Measurements from ENCODE around the gene LMO2. TPM values are rescaled to one million over a fixed set of nuclear protein-coding genes. Genes with fewer than 3 reads are reported as not detected.
"Not testable (repeated sequence)": the region's sequence is repeated elsewhere in the genome, so short reads cannot be mapped to it uniquely, and the experiment has no call there.

Gene LMO2
- total and polyA plus RNA-seq, 4 donors, result 1.5 to 81.9 (median 6.0) TPM

GRCh38 chr11:33842236-33842915 lies 49.5 kb downstream of the LMO2 start:
- DNase-seq (ENCODE audit: low spot score), result no peak
- Histone ChIP-seq H3K36me3 (ENCODE audit: control insufficient read depth in 4 of 4, insufficient read depth in 3 of 4, low read depth in 1 of 4, low read length in 3 of 4) (no peaks in the 10 kb centered on the region), H3K27ac (ENCODE audit: low read depth in 1 of 2, low read length in 2 of 2) (no peak overlapping the region), H3K4me3 (ENCODE audit: low read depth in 1 of 3, low read length in 3 of 3) (no peak overlapping the region), H3K27me3 (ENCODE audit: control insufficient read depth in 4 of 4, insufficient read depth in 4 of 4, low read length in 3 of 4) (peaks cover 0 to 4% (median 0%) of the 10 kb centered on the region in 4 donors), H3K4me1 (ENCODE audit: control insufficient read depth in 4 of 4, insufficient read depth in 4 of 4, low read length in 3 of 4) (no peaks in the 10 kb centered on the region), H3K9me3 (ENCODE audit: control insufficient read depth in 4 of 4, low read length in 3 of 4) (no peaks in the 10 kb centered on the region), H3K9ac (ENCODE audit: low read depth in 1 of 2, low read length in 2 of 2) (no peak overlapping the region)
- no peak for TF ChIP-seq ATF3 (IDR thresholded peaks at IDR 0.05)
- no peak for TF ChIP-seq FOXA2 (IDR thresholded peaks at IDR 0.05)
- TF ChIP-seq CTCF (IDR thresholded peaks at IDR 0.05; ENCODE audit: low read depth, low read length, missing input control), result no peak
- TF ChIP-seq NR2F2 (IDR thresholded peaks at IDR 0.05), result no peak
- TF ChIP-seq GABPA (IDR thresholded peaks at IDR 0.05 in 1 of 2, conservative IDR thresholded peaks at IDR 0.05 in 1 of 2), result no peak
- no peak for TF ChIP-seq TAF1 (conservative IDR thresholded peaks at IDR 0.05)
- no peak for TF ChIP-seq RXRA (IDR thresholded peaks at IDR 0.05)
- no peak for TF ChIP-seq YY1 (IDR thresholded peaks at IDR 0.05)
- no peak for TF ChIP-seq FOXA1 (IDR thresholded peaks at IDR 0.05)
- no peak for TF ChIP-seq RAD21 (IDR thresholded peaks at IDR 0.05)
- TF ChIP-seq JUND (IDR thresholded peaks at IDR 0.05), result no peak
- TF ChIP-seq EGR1 (IDR thresholded peaks at IDR 0.05; ENCODE audit: low read depth in 2 of 2), result no peak
- TF ChIP-seq REST (IDR thresholded peaks at IDR 0.05), result no peak
- TF ChIP-seq HNF4G (IDR thresholded peaks at IDR 0.05), result no peak
- TF ChIP-seq SP1 (IDR thresholded peaks at IDR 0.05), result no peak
- TF ChIP-seq MAX (IDR thresholded peaks at IDR 0.05), result no peak
- WGBS, result 80% methylated on average over 13 of the region's 13 CpGs

- not testable (repeated sequence) for H3K27ac ChIP-seq (ENCODE audit: low read depth in 1 of 2, low read length in 2 of 2); DNase-seq (ENCODE audit: low spot score); H3K36me3 ChIP-seq (ENCODE audit: control insufficient read depth in 4 of 4, insufficient read depth in 3 of 4, low read depth in 1 of 4, low read length in 3 of 4); H3K27me3 ChIP-seq (ENCODE audit: control insufficient read depth in 4 of 4, insufficient read depth in 4 of 4, low read length in 3 of 4); H3K4me1 ChIP-seq (ENCODE audit: control insufficient read depth in 4 of 4, insufficient read depth in 4 of 4, low read length in 3 of 4); H3K9me3 ChIP-seq (ENCODE audit: control insufficient read depth in 4 of 4, low read length in 3 of 4); H3K4me3 ChIP-seq (ENCODE audit: low read depth in 1 of 3, low read length in 3 of 3); H3K9ac ChIP-seq (ENCODE audit: low read depth in 1 of 2, low read length in 2 of 2)
- 70% methylated on average over 3 of the region's 3 CpGs for WGBS
Measured at GRCh38 chr11:33838234-33838633, 53.6 kb downstream of the LMO2 start.

- not testable (repeated sequence) for DNase-seq (ENCODE audit: low spot score); H3K4me1 ChIP-seq (ENCODE audit: control insufficient read depth in 4 of 4, insufficient read depth in 4 of 4, low read length in 3 of 4); H3K9ac ChIP-seq (ENCODE audit: low read depth in 1 of 2, low read length in 2 of 2); H3K9me3 ChIP-seq (ENCODE audit: control insufficient read depth in 4 of 4, low read length in 3 of 4); H3K4me3 ChIP-seq (ENCODE audit: low read depth in 1 of 3, low read length in 3 of 3); H3K27me3 ChIP-seq (ENCODE audit: control insufficient read depth in 4 of 4, insufficient read depth in 4 of 4, low read length in 3 of 4); H3K27ac ChIP-seq (ENCODE audit: low read depth in 1 of 2, low read length in 2 of 2); H3K36me3 ChIP-seq (ENCODE audit: control insufficient read depth in 4 of 4, insufficient read depth in 3 of 4, low read depth in 1 of 4, low read length in 3 of 4)
- 86% methylated on average over 5 of the region's 5 CpGs for WGBS
Measured at GRCh38 chr11:33837334-33837733, 54.5 kb downstream of the LMO2 start.

Data from liver (tissue), 9 donors.